ENCODE measurements around the gene ZNF326.

GRCh38 chr1:90048043-90048442 lies 53.1 kb downstream of the ZNF326 start:
- TF ChIP-seq, protein P1, sequence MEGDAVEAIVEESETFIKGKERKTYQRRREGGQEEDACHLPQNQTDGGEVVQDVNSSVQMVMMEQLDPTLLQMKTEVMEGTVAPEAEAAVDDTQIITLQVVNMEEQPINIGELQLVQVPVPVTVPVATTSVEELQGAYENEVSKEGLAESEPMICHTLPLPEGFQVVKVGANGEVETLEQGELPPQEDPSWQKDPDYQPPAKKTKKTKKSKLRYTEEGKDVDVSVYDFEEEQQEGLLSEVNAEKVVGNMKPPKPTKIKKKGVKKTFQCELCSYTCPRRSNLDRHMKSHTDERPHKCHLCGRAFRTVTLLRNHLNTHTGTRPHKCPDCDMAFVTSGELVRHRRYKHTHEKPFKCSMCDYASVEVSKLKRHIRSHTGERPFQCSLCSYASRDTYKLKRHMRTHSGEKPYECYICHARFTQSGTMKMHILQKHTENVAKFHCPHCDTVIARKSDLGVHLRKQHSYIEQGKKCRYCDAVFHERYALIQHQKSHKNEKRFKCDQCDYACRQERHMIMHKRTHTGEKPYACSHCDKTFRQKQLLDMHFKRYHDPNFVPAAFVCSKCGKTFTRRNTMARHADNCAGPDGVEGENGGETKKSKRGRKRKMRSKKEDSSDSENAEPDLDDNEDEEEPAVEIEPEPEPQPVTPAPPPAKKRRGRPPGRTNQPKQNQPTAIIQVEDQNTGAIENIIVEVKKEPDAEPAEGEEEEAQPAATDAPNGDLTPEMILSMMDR (IDR thresholded peaks at IDR 0.05; ENCODE audit: low read depth, low read length, poor library complexity, severe bottlenecking), result no peak
- no peak for TF ChIP-seq EZH2phosphoT487 (IDR thresholded peaks at IDR 0.05; ENCODE audit: borderline replicate concordance, low read length)

All from DOHH2 (cell line).